GM18867 (cell line): ENCODE data around the gene SLC39A5.
"Not testable (repeated sequence)": the region's sequence is repeated elsewhere in the genome, so short reads cannot be mapped to it uniquely, and the experiment has no call there.

Experiments
- ATAC-seq: cut with Tn5 transposase; IDR thresholded peaks from one replicate; pipeline ENCODE4 v1.9.1; 2021; ENCODE audit warnings: mild to moderate bottlenecking, moderate library complexity; ENCODE audit not compliant: unreplicated experiment

SLC39A5 gene, protein sequence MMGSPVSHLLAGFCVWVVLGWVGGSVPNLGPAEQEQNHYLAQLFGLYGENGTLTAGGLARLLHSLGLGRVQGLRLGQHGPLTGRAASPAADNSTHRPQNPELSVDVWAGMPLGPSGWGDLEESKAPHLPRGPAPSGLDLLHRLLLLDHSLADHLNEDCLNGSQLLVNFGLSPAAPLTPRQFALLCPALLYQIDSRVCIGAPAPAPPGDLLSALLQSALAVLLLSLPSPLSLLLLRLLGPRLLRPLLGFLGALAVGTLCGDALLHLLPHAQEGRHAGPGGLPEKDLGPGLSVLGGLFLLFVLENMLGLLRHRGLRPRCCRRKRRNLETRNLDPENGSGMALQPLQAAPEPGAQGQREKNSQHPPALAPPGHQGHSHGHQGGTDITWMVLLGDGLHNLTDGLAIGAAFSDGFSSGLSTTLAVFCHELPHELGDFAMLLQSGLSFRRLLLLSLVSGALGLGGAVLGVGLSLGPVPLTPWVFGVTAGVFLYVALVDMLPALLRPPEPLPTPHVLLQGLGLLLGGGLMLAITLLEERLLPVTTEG

GRCh38 chr12:56229916-56230431 lies at the start of gene SLC39A5:
SLC39A5 (plus strand) TSS chr12:56230051; CDS start chr12:56231275, 1,224 bp downstream.
- no peak for ATAC-seq

DNA sequence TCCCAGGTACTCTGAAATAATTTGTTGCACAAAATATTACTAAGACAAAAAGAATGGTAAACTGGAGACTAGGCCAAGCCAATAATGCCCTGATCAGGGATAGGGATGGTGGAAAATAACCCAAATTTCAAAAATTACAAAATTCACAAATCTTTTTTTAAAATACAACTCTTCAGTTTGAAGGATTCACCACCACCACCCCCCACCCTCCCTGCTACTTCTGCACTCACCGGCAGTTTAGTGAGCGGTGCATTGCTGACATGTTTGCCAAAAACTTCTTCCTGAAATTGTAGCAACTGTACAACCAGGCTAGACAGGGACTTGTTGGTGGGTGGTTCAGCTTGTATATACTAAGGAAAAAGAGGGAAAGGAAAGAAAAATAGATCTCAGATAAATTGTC lies 42.9 kb upstream of the SLC39A5 start:
- no peak for ATAC-seq

DNA sequence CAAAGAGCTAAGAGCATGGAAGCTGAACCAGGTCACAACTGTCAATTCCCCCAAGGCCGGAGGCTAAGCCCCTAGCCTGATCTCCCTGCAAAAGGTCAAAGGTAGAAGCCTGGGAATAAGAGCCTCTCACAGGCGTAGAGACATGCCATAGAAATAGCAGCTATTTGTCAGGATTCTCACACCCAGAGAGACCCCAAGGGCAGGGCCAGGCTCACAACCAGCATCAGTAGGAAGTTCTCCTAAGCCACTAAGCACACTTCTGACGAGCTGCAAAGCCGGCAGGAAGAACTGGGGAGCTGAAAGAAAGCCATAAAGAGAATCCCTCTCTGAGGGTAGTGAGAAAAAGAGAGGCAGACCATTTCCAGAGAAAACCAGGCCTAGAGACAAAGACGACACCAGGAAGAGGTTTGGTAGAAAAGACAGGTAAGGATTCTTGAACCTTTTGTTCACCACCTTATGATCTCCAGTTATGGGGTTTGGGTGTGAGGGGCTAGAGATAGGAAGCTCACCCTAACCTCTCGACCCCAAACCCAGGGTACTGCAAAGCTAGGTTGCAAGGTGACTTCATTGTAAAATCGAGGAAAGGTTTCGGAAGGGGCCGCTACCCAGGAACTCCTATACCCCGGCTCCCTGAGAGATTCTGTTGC lies 41.6 kb upstream of the SLC39A5 start:
- no peak for ATAC-seq

DNA sequence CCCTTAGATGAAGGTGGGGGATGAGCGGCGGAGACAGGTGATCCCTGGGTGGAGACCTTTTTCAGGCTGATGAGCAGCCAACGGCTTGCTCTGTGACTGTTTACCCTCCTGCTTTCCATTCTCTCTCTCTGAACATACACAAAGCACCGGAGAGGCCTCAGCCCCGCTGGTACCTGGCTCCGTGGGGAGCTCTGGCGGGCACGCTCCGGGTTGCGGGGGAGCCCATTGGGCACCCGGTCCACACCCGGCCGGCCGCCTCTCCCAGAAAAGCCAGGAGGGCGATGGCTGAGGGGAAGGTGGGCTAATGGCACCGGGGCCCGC lies 41.1 kb upstream of the SLC39A5 start:
- ATAC-seq: no peak

- ATAC-seq: peak; percentile 78
Measured at GRCh38 chr12:56189099-56189917, 40.5 kb upstream of the SLC39A5 start, which contains the start of gene SMARCC2. SMARCC2 (minus strand) TSS chr12:56189483; CDS start chr12:56189461, 22 bp downstream.

DNA sequence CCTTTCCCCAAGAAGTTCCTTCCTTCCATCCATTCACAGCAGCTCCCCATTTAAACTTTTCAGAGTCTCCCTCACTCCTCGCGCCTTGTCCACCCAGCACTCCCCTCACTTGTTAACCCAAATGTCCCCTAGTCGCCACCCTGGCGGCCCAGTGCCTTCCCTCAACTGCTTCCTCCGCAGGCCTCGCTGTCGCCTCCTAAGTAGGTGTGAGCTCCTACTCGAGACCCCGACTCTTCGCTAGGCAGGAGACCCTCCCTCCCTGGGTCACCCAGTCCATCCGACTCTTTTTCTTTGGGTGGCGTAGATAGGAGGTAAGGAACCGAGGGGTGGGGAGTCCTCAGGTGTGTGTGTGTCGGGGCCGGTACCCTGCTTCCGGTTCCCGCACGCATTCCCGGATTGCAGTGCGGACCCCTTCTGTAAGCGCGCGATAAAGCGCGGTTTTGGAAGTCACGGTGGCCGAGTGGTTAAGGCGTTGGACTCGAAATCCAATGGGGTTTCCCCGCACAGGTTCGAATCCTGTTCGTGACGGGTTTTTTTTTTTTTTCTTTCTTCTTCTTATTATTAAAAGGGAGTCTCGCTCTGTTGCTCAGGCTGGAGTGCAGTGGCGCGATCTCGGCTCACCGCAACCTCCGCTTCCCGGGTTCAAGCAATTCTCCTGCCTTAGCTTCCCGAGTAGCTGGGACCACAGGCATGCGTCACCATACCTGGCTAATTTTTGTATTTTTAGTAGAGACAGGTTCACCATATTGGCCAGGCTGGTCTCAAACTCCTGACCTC lies 39.7 kb upstream of the SLC39A5 start:
- peak; percentile 35 for ATAC-seq

- ATAC-seq: no peak
Measured at GRCh38 chr12:56190695-56191155, 39.1 kb upstream of the SLC39A5 start.

- no peak for ATAC-seq
Measured at GRCh38 chr12:56192582-56192981, 37.3 kb upstream of the SLC39A5 start.

GRCh38 chr12:56193025-56193578 lies 36.7 kb upstream of the SLC39A5 start:
- ATAC-seq: no peak

- not testable (repeated sequence) for ATAC-seq
Measured at GRCh38 chr12:56196818-56197550, 32.9 kb upstream of the SLC39A5 start.

DNA sequence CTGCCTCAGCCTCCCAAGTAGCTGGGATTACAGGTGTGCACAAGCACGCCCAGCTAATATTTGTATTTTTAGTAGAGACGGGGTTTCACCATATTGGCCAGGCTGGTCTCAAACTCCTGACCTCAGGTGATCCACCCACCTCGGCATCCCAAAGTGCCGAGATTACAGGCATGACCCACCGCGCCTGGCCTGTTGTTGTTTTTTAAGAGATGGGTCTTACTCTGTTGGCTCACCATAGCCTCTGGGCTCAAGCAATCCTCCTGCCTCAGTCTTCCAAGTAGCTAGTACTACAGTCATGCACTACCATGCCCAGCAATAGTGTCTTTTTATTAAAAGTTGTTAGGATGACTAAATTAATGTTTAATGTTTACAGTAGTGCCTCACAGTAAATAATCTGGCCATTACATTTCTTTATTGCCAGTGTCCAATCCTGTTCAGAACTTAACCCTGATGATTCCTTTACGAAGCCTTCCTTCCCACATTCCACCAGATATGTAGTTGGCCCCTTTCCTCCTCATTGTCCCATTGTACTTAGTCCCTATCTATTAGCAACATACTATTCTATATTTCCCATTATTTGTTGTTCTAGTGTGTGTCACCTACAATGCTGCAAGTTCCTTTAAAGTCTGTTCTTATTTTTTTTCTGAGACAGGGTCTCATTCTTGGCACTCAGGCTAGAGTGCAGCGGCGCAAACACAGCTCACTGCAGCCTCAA lies 31.8 kb upstream of the SLC39A5 start:
- ATAC-seq: no peak

DNA sequence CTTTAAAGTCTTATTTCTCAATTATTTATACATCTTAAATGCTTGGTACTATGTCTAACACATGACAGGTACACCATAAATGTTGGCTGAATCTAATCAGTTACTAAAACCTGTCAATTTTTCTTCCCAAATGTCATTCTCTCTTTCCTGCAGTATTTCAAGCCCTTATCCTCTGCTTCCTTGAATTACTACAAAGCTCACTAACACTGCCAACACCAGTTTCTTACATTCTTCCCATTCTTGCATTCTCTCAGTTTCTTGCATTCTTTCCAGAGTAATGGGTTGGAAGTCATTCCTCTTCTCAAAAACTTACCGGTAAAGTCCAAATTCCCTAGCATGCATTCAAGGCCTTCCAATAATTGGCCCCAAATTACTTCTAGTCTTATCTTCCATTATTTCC lies 31.0 kb upstream of the SLC39A5 start:
- no peak for ATAC-seq

- ATAC-seq: no peak
Measured at GRCh38 chr12:56202366-56202765, 27.5 kb upstream of the SLC39A5 start.

GRCh38 chr12:56202838-56203237 lies 27.0 kb upstream of the SLC39A5 start:
- no peak for ATAC-seq

DNA sequence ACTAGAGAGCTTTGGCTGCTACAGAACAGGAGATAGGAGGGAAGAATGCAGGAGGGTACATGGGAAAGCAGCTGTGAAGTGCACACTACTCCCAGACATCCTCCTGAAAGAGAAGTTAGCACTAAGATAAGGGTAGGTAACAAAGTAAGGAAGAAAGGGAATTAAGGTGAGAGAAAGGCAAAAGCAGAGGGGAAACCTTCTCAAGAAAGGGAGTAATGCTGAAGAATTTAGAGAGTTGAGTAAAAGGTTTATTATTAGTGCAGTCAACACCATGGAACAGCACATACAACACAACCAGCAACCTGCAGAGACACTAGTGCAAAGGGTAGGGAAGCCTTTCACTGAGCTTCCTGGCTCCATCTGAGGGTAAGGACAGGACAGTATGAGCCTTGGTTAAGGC lies 25.6 kb upstream of the SLC39A5 start:
- no peak for ATAC-seq

GRCh38 chr12:56205445-56205844 lies 24.4 kb upstream of the SLC39A5 start:
- ATAC-seq: no peak

DNA sequence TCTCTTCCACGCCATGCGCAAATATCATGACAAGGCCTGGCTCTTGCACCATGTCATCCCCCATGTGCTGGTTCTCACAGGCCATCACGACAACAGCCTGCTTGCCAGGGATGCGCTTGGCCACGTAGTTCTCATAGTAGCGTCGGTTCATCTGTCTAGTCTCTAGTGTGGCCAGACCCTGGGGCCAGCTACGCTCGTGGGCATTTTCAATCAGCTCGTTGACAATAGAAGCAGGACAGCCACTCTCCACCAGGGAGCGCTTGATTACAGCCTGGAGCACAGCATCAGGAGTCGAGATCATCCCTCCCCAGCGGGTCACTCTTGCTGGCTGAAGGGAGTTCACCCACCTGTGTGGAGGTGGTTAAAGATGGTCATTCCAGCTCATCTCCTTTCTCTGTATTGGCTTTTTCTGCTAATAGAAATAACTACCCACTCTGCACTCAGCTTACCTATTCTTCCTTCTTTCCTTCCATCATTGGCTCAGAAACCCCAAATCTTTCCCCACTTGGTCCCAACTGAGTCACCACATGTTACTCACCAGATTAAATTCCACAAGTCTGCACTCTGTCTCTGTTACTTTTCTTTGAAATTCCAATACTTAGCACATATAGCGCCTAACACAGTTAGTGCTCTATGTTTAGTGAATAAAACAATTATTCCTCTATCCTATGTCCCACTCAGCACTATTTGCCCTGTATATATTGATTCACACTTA lies 23.2 kb upstream of the SLC39A5 start:
- no peak for ATAC-seq

GRCh38 chr12:56208006-56208405 lies 21.8 kb upstream of the SLC39A5 start:
- ATAC-seq: no peak
